Loucy (cell line): ENCODE results near the gene ZNF280B.

Source experiments
- H2AFZ ChIP-seq: fragments of 200-600 bp; sonication (generic); 2 replicates; pipeline ENCODE4 v1.6.0; 2016; ENCODE audit warnings: antibody characterized with exemption, mild to moderate bottlenecking, low read length, moderate library complexity
- H3F3A ChIP-seq: fragments of 200-600 bp; 2 replicates; pipeline ENCODE4 v1.6.0; 2016; ENCODE audit warnings: antibody characterized with exemption, low read depth, mild to moderate bottlenecking
- H3K27me3 ChIP-seq: fragments of 200-600 bp; sonication (generic); 2 replicates; pipeline ENCODE4 v1.6.1; 2014; ENCODE audit warnings: low read length, mild to moderate bottlenecking; ENCODE audit not compliant: insufficient read depth, poor library complexity, severe bottlenecking
- H3K36me3 ChIP-seq: fragments of 200-600 bp; sonication (generic); 2 replicates; pipeline ENCODE4 v1.6.1; 2016; ENCODE audit warnings: low read length; ENCODE audit not compliant: insufficient read depth
- H3K4me1 ChIP-seq: fragments of 200-600 bp; sonication (generic); 2 replicates; pipeline ENCODE4 v1.5.1; 2014; ENCODE audit warnings: low read length, mild to moderate bottlenecking; ENCODE audit not compliant: insufficient read depth, poor library complexity, severe bottlenecking
- H3K4me2 ChIP-seq: fragments of 200-600 bp; sonication (generic); 2 replicates; pipeline ENCODE4 v1.6.0; 2014; ENCODE audit warnings: antibody characterized with exemption, low read length, low read depth, mild to moderate bottlenecking; ENCODE audit not compliant: poor library complexity, severe bottlenecking
- H3K4me3 ChIP-seq: fragments of 200-600 bp; sonication (generic); 2 replicates; pipeline ENCODE4 v1.5.1; 2014; ENCODE audit warnings: low read length, mild to moderate bottlenecking, mixed read lengths; ENCODE audit not compliant: poor library complexity, severe bottlenecking
- H3K79me2 ChIP-seq: fragments of 200-600 bp; sonication (generic); 2 replicates; pipeline ENCODE4 v1.6.1; 2014; ENCODE audit warnings: low read length; ENCODE audit not compliant: insufficient read depth
- H3K9ac ChIP-seq: fragments of 200-600 bp; sonication (generic); 2 replicates; pipeline ENCODE4 v1.6.0; 2014; ENCODE audit warnings: mild to moderate bottlenecking, low read depth, low read length, moderate library complexity; ENCODE audit not compliant: poor library complexity, severe bottlenecking
- H3K9me2 ChIP-seq: fragments of 200-600 bp; sonication (generic); replicated peaks from 2 replicates; pipeline ENCODE4 v1.6.1; 2016; ENCODE audit warnings: low read depth, low read length, mixed read lengths
- H3K9me3 ChIP-seq: fragments of 200-600 bp; sonication (generic); 2 replicates; pipeline ENCODE4 v1.6.1; 2014; ENCODE audit warnings: mild to moderate bottlenecking, antibody characterized with exemption, low read length, low read depth; ENCODE audit not compliant: insufficient read depth
- H4K20me1 ChIP-seq: fragments of 200-600 bp; sonication (generic); 2 replicates; pipeline ENCODE4 v1.6.0; 2014; ENCODE audit warnings: antibody characterized with exemption, low read length, mild to moderate bottlenecking; ENCODE audit not compliant: insufficient read depth, poor library complexity, severe bottlenecking
- CTCF ChIP-seq: fragments of 200-600 bp; sonication (generic); conservative IDR thresholded peaks from 2 replicates; pipeline ENCODE4 v1.5.1; 2014; ENCODE audit warnings: mild to moderate bottlenecking, antibody characterized with exemption, low read length
- EZH2phosphoT487 ChIP-seq: fragments of 200-600 bp; IDR thresholded peaks from 2 replicates; pipeline ENCODE4 v1.6.1; 2018; ENCODE audit warnings: antibody characterized with exemption, mild to moderate bottlenecking, moderate library complexity, borderline replicate concordance

The ZNF280B gene

GRCh38 chr22:22461583-22461982, 47.0 kb downstream of the ZNF280B start:
- no peaks in the 10 kb centered on the region for H3F3A ChIP-seq
- no peak overlapping the region for H3K4me2 ChIP-seq
- no peak for TF ChIP-seq CTCF
- no peak for TF ChIP-seq EZH2phosphoT487
- H3K4me1 ChIP-seq: no peaks in the 10 kb centered on the region
- H3K9me2 ChIP-seq: no peaks in the 10 kb centered on the region
- no peak overlapping the region for H2AFZ ChIP-seq
- H3K9ac ChIP-seq: no peak overlapping the region
- no peaks in the 10 kb centered on the region for H4K20me1 ChIP-seq
- peaks cover 5% of the 10 kb centered on the region; the same call in 1 of the 2 replicates for H3K9me3 ChIP-seq
- no peaks in the 10 kb centered on the region for H3K36me3 ChIP-seq
- H3K27me3 ChIP-seq: no peaks in the 10 kb centered on the region
- no peak overlapping the region for H3K4me3 ChIP-seq
- no peaks in the 10 kb centered on the region for H3K79me2 ChIP-seq

- peaks cover 5% of the 10 kb centered on the region; the same call in 1 of the 2 replicates for H3K9me3 ChIP-seq
- no peaks in the 10 kb centered on the region for H3K36me3 ChIP-seq
- no peak for TF ChIP-seq CTCF
- no peak for TF ChIP-seq EZH2phosphoT487
- no peaks in the 10 kb centered on the region for H4K20me1 ChIP-seq
- H3F3A ChIP-seq: no peaks in the 10 kb centered on the region
- H2AFZ ChIP-seq: no peak overlapping the region
- no peak overlapping the region for H3K4me3 ChIP-seq
- no peak overlapping the region for H3K9ac ChIP-seq
- H3K4me1 ChIP-seq: no peaks in the 10 kb centered on the region
- H3K27me3 ChIP-seq: no peaks in the 10 kb centered on the region
- H3K4me2 ChIP-seq: no peak overlapping the region
- no peaks in the 10 kb centered on the region for H3K79me2 ChIP-seq
- no peaks in the 10 kb centered on the region for H3K9me2 ChIP-seq
Measured at GRCh38 chr22:22461111-22461510, 47.4 kb downstream of the ZNF280B start.

- Histone ChIP-seq H3K9ac (no peak overlapping the region), H3K4me3 (no peak overlapping the region), H2AFZ (no peak overlapping the region), H3K9me2 (no peaks in the 10 kb centered on the region), H3K79me2 (no peaks in the 10 kb centered on the region), H3K9me3 (peaks cover 5% of the 10 kb centered on the region; the same call in 1 of the 2 replicates), H4K20me1 (no peaks in the 10 kb centered on the region), H3K4me2 (no peak overlapping the region), H3K27me3 (no peaks in the 10 kb centered on the region), H3F3A (no peaks in the 10 kb centered on the region), H3K36me3 (no peaks in the 10 kb centered on the region), H3K4me1 (no peaks in the 10 kb centered on the region)
- TF ChIP-seq EZH2phosphoT487 (no peak), CTCF (peak; percentile 70)
Measured at GRCh38 chr22:22460635-22461034, 47.9 kb downstream of the ZNF280B start.
